SHP77 treated with DMSO at 0.1 percent for 48 hours (cell line): ENCODE data around the gene WDR37.
"Not testable (repeated sequence)": the region's sequence is repeated elsewhere in the genome, so short reads cannot be mapped to it uniquely, and the experiment has no call there.

Source experiments
- DNase-seq: peaks from one replicate; lab custom pipeline; 2025; lab: John Stamatoyannopoulos, UW

The WDR37 gene

GRCh38 chr10:1056326-1057105 is at the start of gene WDR37:
WDR37 (plus strand) TSS chr10:1056385; CDS start chr10:1072156, 15,771 bp downstream.
- DNase-seq = peak; percentile 37

GRCh38 chr10:1006573-1006972 is 49.6 kb upstream of the WDR37 start:
- DNase-seq = no peak

- DNase-seq = no peak
Measured at GRCh38 chr10:1007583-1007982, 48.6 kb upstream of the WDR37 start.

- DNase-seq = no peak
Measured at GRCh38 chr10:1009071-1009494, 47.1 kb upstream of the WDR37 start.

GRCh38 chr10:1009947-1010346 is 46.2 kb upstream of the WDR37 start:
- DNase-seq = not testable (repeated sequence)

- no peak for DNase-seq
Measured at GRCh38 chr10:1010703-1011102, 45.5 kb upstream of the WDR37 start.

GRCh38 chr10:1011696-1012095 is 44.5 kb upstream of the WDR37 start:
- no peak for DNase-seq

- DNase-seq = no peak
Measured at GRCh38 chr10:1015688-1016087, 40.5 kb upstream of the WDR37 start.

- no peak for DNase-seq
Measured at GRCh38 chr10:1019362-1019761, 36.8 kb upstream of the WDR37 start.

GRCh38 chr10:1020460-1020859 is 35.7 kb upstream of the WDR37 start:
- DNase-seq = no peak

- no peak for DNase-seq
Measured at GRCh38 chr10:1020958-1021357, 35.2 kb upstream of the WDR37 start.

GRCh38 chr10:1022413-1022812 is 33.8 kb upstream of the WDR37 start:
- DNase-seq = no peak

GRCh38 chr10:1024103-1024502 is 32.1 kb upstream of the WDR37 start:
- DNase-seq = no peak

GRCh38 chr10:1025683-1026082 is 30.5 kb upstream of the WDR37 start, which contains the start of gene IDI2:
IDI2 (minus strand) TSS chr10:1025859; CDS start chr10:1024723, 1,136 bp downstream.
- no peak for DNase-seq

GRCh38 chr10:1026578-1026977 is 29.6 kb upstream of the WDR37 start:
- no peak for DNase-seq

GRCh38 chr10:1029838-1030237 is 26.3 kb upstream of the WDR37 start:
- no peak for DNase-seq

- DNase-seq = no peak
Measured at GRCh38 chr10:1033601-1034000, 22.6 kb upstream of the WDR37 start.

GRCh38 chr10:1034758-1035157 is 21.4 kb upstream of the WDR37 start:
- DNase-seq = no peak

- DNase-seq = no peak
Measured at GRCh38 chr10:1035201-1035600, 21.0 kb upstream of the WDR37 start.

- DNase-seq = peak; percentile 8
Measured at GRCh38 chr10:1036341-1036791, 19.8 kb upstream of the WDR37 start.

- no peak for DNase-seq
Measured at GRCh38 chr10:1037098-1037497, 19.1 kb upstream of the WDR37 start.

- DNase-seq = not testable (repeated sequence)
Measured at GRCh38 chr10:1038769-1039168, 17.4 kb upstream of the WDR37 start.

- DNase-seq = no peak
Measured at GRCh38 chr10:1040133-1040532, 16.1 kb upstream of the WDR37 start.

GRCh38 chr10:1041514-1041913 is 14.7 kb upstream of the WDR37 start:
- no peak for DNase-seq
